Measurements from ENCODE around the gene VAMP5.

- TF ChIP-seq THRB (CRISPR knock-in tag; conservative IDR thresholded peaks at IDR 0.05) = no peak
- no peak for TF ChIP-seq NFYB (IDR thresholded peaks at IDR 0.05; ENCODE audit: extremely low read depth, insufficient read length)
- TF ChIP-seq, protein P1, sequence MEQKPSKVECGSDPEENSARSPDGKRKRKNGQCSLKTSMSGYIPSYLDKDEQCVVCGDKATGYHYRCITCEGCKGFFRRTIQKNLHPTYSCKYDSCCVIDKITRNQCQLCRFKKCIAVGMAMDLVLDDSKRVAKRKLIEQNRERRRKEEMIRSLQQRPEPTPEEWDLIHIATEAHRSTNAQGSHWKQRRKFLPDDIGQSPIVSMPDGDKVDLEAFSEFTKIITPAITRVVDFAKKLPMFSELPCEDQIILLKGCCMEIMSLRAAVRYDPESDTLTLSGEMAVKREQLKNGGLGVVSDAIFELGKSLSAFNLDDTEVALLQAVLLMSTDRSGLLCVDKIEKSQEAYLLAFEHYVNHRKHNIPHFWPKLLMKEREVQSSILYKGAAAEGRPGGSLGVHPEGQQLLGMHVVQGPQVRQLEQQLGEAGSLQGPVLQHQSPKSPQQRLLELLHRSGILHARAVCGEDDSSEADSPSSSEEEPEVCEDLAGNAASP (IDR thresholded peaks at IDR 0.05) = no peak
- no peak for TF ChIP-seq SP1 (CRISPR knock-in tag; IDR thresholded peaks at IDR 0.05)
- no peak for TF ChIP-seq BCLAF1 (IDR thresholded peaks at IDR 0.05; ENCODE audit: borderline replicate concordance in 1 of 2, control insufficient read depth in 1 of 2, low read depth in 2 of 2, low read length in 1 of 2)
- TF ChIP-seq NR1H2 (CRISPR knock-in tag; IDR thresholded peaks at IDR 0.05) = no peak
- TF ChIP-seq E2F1 (CRISPR knock-in tag; IDR thresholded peaks at IDR 0.05) = no peak; the same call in 1 of the 2 replicates
- no peak for TF ChIP-seq CBX3 (IDR thresholded peaks at IDR 0.05; ENCODE audit: borderline replicate concordance in 1 of 2, low read length in 2 of 2)
- TF ChIP-seq CTCF (IDR thresholded peaks at IDR 0.05 in 2 of 3, conservative IDR thresholded peaks at IDR 0.05 in 1 of 3; ENCODE audit: insufficient read depth in 2 of 3, low read depth in 1 of 3, low read length in 3 of 3) = 0 out of 6 replicates have a peak, but pooled peaks of 1 of the 3 experiments have one; percentile 1
- TF ChIP-seq U2AF1 (optimal IDR thresholded peaks at IDR 0.05; ENCODE audit: low read depth, low read length) = no peak
- no peak for TF ChIP-seq POLR2A (conservative IDR thresholded peaks at IDR 0.05)
Observed at GRCh38 chr2:85594715-85595300, 10.6 kb downstream of the VAMP5 start.

All from K562 (cell line).